OCI-M2 (cell line): ENCODE data around the gene MALSU1.

Experiments
- DNase-seq: peaks from one replicate; lab custom pipeline; 2025; ENCODE audit not compliant: unreplicated experiment; lab: John Stamatoyannopoulos, UW

The MALSU1 gene

DNA sequence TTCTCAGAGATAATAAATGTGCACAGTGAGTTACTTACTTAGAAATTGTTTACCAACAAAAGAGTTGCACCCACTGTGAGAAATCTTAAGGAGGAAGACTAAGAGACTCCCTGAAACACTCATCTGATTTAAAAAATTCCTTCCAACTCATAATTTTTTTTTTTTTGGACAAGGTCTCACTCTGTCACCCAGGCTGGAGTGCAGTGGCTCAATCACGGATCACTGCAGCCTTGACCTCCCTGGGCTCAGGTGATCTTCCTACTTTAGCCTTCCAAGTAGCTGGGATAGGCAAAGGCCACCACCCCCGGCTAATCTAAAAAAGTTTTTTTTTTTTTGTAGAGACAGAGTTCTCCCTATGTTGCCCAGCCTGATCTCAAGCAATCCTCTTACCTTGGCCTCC, 36.0 kb downstream of the MALSU1 start:
- no peak for DNase-seq

DNA sequence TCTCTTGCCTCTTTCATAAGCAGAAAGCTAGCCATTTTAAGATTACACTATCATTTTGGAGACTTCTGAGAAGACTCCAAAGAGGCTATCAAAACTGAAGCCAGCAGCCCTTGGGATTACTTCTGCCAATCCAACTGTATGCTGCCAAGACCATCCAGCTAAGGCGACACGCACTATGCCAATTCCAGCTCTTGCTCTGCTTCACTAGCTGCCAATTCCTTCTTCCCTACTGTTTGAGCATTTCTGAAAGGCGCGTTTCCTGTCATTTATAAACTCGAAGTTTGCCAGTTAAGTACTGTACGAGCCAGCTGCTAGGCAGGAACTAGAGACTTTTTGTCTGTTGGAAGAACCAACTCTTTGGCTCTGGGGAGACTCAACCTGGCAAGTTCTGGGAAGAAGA, 36.5 kb downstream of the MALSU1 start:
- no peak for DNase-seq

DNA sequence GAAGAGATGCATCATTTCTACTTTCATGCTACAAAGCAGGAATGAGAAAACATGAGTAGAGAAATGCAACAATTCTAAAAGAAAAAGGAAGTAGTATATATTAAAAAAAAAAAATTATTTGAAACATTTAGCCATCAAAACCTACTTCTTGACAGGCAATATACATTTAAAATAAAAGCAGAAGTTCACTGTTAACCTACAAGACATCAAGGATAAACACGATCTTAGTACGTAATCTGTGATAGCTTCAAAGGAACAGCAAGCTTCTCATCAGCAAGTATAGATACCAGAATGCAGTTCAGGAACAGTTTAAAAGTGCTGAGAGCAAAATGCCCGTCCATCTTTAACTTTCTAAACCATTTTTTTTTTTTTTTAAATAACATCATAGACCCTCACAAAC, 36.9 kb downstream of the MALSU1 start:
- DNase-seq, result no peak

DNA sequence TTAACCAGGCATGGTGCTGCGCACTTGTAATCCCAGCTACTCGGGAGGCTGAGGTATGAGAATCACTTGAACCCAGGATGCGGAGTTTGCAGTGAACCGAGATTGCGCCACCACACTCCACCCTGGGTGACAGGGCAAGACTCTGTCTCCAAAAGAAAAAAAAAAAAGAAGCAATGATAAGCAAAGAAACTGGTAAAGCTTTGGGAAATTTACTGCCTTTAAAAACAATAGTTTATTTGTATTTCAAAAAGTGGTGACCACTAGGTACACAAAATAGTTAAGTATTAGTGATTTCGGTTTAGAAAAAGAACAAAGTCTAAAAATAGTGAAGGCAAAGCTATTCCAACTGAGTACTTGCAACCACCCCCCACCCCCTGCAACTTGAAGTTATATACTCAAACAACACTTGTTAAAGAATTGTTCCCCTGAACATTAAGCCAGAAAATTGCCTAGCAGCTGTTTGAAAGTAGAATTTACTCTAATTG, 37.7 kb downstream of the MALSU1 start:
- DNase-seq, result no peak

DNA sequence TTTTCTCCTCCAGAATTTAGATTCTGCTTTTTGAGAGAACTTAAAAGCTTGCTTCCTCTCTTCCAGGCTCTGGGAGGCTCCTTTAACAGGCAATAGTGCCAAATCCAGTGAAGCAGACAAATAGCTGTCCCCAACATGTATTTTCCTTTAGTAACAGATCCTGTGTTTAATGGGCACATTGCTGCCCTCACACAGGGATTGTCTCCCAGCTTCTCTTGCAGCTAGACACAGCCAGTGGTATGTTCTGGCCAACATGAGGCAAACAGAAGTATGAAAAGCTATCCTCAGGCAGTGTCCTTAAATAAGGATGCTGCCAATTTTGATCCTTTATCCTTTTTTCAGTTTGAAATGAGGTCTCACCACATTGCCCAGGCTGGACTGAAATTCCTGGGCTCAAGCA, 38.2 kb downstream of the MALSU1 start:
- DNase-seq, result no peak

DNA sequence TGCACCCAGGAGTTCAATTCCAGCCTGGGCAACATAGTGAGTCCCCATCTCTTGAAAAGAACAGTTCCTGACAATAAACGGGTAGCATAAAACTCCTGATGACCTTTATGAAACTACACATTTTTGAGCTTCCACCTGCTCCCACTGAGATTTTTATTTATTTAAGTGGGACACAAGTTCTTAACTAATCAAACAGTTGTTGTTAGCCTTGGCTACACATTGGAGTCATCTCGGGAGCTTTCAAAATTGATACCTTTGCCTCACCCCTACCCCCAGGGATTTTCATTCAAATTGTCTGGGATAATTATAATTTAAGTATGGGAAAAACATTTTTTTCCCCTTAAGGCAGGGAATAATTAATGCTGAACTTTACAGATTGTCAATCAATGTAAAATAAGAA, 39.3 kb downstream of the MALSU1 start:
- no peak for DNase-seq

DNA sequence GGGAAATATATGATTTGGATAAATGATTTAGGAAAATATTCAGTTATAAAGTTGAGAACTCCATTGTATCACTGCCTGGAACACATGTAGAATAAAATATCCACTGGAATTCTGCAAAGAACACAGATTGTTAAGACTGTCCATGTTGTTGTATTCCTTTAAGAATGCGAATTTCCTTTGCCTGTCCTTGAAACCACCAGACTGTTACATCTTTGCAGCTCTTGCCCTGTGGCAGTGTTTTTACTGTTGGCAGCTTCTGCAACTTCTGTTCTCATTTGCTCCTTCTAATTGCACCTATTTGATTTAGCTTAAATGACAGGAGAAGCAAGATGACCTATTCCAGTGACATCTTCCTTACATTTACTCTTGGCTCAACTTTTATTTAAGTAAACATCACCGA, 39.7 kb downstream of the MALSU1 start:
- no peak for DNase-seq

DNA sequence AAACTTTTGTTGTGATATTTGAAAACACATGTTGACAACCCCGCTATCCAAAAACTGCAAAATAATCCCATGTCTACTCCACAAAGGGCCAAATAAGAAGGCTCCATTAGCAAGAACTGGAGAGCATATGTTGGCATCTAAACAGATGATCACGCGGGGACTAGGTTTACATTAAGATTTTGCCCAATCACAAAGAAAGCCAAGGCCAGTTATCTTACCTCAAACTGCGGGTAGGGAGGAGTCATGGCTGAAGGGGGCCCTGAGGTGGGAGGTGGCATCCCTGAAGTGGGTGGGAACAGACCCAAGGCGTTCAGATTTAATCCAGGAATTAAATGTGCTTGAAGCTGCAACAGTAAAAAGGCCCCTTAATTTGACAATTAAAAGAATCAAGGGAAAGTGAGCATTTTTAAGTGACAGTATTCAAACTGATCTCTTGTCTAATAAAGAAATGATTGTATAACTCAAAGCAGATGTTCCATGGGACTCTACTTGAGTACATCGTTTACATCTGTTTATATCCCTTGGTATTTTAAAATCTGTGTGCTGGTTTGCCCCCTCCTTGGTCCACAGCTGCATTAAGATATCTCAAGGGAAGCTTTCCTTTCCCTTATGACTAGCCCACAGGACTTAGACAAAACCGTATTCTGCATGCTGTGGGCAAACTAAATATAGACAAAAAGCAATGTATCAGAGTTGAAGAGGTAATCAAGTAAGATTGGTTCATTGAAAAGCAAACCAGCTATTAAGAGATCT, 42.9 kb downstream of the MALSU1 start:
- no peak for DNase-seq

DNA sequence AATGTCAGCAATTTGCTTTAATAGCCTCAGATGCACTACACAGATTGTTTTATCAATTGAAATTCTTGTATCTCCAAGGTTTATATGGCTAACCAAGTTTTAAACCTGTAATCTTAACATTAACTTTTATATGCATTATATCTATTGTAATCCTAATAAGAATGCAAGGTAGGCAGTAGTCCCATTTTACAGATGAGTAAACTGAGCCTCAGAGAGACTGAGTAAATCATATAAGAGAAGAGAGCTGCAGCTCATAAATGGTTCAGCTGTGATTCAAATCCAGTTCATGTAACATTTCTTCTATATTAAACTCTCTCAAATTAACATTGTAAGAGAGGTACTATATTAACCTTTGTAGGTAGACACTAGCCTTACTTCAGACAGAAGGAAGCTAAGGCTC, 44.0 kb downstream of the MALSU1 start:
- no peak for DNase-seq

DNA sequence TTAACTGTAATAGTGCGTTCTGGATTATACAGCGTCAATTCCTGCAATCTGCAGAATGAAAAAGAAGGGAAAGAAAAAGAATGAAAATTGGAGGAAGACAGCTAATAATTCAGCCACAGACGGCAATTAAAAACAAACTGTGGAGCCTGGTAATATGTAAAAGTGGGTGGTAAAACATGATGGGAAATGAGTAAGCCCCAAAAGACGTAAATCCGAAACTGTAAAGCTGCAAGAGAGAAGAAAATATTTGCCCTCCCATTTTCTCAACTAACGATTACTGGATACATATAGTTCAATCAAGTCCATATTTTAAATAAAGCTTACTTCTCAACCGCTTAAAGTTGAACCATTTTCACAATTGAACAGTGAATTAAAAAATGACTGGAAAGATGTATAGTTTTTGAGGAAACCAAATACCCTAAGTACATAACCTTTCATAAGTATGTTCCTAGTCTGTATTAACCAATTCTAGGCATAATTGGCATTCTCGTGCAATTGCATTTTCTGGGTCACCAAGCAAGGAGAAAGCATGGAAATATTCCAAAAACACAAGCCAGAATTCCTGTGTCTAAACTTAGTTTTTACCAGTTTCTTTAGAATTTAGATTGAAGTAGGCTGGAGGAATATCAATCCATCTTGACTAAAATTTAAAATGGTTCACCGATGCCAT, 44.8 kb downstream of the MALSU1 start:
- DNase-seq, result no peak

DNA sequence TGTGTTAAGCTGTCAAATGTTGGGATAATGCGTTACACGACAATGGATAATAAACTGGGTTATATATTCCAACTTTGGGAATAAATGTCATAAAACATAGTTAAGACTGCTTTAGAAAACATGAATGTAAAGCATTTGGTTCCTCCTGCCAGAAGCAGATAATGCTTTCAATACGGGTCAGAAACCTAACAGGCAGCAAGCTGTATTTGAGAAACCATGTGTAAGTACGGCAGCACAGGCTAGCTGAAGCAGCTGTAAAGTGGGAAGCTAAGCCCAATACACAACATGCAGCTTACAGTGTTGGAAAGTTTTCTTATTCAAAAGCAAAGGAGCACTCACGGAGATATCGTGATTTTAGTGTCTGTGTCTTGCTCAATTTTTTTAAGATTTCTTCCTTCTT, 46.5 kb downstream of the MALSU1 start:
- DNase-seq, result no peak

DNA sequence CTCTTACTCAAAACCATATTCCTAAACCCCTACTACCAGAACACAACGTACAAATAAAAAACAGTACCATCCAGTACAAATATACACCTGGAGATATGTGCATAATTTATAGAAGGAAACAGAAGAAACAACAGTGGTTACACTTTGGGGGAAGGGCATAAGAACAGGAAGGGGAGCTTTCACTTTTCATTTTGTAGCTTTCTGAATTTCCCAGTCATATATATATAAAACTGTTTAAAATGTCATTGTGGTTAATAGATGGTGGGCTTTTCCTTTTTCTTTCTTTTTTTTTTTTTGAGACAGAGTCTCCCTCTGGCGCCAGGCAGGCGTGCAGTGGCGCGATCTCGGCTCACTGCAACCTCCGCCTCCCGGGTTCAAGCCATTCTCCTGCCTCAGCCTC, 47.2 kb downstream of the MALSU1 start:
- no peak for DNase-seq

DNA sequence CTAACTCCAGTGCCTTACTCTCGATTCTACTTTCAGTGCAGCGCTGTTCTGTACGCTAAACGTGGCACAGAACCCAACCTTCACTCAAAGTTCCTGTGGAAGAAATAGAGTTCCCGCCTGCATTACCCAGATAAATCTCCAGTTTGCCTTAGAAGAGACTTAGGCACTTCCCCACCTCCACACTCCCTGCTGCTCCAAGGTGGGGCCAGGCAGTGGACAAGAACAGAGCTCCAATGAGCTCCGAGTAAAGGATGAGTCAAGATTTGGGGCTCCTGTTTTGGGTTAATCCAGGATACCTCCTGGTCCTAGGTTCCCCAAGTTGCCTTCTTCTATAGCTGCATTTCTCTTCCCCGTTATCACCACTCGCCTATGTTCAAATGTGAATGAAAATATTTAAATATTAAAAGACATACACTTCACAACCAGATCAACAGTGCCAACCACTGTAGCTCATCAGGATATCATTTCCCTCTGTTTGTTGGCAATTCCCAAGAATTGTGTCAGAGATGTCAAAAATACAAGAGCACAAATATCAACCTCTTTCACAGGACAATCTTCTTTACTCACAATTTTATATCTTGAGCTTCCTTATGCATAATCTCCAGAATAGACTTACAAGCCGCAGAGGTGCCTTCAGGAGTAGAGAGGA, 48.0 kb downstream of the MALSU1 start:
- DNase-seq, result no peak

DNA sequence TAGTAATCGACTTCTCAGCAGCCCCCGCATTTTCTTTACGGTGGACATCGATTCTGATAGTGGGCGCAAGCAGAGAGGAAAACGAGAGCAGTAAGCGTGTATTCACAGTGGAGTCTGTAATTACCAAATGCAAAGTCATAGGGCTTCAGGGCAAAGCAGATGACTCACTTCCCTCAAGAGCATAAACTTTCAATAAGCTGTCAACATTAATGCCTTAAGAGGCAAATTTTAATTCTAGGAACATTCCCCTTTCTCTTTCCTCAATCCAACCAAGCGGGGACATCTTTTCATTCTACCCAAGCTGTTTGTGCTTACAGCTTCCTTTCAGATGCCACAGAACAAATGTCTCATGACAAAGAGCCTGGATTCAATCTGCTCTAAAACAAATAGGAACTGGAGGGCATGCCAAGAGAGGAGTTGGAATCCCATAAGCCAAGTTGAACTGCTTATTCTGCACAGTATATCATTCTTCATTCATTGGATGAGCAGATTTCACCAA, 48.6 kb downstream of the MALSU1 start:
- no peak for DNase-seq

DNA sequence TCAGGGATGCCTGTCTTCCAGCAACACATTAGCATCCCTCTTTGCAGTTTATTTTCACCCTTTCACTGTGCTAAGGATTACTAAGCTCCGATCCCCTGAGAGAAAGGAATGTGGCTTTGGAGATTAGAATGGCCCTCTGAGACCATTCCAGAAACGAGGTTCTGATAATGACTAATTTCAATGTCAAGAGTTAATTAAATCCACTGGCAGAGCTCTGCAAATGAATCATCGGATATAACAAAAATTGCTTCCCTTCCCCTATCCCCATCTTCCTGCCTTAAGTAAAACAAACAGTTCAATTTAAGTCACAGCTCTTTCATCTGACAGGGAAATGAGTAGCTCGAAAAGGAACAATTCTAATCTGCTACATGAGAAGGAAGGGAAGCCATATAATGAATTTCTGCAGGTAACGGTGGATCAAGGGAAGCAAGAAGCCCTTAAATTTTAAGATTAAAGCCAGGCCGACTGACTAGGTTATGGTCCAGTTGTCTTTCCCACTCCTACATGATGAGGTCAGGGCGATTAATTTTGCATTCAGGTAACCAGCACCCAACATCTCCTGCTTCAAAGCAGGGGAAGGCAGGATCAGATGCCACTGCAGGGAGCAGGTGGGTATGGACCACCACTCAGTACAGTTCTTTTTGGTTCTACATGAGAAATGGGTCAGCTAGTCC, 50.5 kb downstream of the MALSU1 start:
- DNase-seq, result no peak

DNA sequence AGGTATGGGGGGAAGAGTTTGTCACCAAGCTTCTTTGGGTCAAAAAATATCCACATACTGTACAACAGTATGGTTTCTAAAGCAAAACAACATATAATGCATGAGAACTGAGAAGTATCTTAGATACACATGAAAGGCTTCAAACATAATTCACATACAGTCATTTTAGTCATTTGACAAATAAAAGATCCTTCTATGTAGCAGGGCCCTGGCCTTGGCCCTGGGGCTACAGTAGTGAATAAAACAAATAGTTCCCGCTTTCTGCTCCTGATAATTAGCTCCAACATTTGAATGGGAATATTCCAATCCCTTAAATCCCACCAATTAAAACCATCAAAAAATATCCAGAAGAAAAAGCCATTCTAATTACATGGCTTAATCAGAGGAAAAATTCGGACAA, 51.3 kb downstream of the MALSU1 start:
- no peak for DNase-seq

DNA sequence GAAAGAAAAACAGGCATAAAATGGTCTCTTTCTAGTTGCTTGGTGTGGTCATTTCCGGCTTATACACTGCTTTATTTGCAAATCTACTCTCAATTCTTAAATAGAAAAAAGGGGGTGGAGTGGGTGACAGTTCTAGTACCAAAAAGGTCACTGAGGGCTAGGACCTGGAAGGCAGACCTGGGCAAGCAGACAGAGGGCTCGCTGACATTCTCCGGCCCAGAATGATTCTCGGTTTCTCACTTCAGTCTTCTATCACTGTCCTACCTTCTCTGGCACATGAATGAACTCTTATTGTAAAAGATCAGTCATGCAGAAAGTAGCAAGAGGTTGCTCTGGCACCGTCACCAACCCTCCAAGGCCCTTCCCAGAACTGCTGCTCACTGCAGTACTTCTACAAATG, 54.0 kb downstream of the MALSU1 start:
- DNase-seq, result no peak

DNA sequence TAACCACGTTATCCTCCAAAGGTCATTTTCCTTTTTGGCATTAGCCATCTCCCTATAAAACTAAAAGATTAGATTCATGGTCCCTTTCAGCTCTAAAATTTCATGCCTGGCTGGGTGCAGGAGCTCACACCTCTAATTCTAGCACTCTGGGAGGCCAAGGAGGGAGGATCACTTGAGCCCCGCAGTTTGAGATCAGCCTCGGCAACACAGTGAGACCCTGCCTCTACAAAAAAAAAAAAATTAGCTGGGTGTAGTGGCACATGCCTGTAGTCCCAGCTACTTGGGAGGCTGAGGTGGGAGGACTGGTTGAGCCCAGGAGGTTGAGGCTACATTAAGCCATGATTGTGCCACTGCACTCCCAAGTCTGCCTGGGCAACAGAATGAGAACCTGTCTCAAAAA, 57.0 kb downstream of the MALSU1 start:
- DNase-seq, result no peak

DNA sequence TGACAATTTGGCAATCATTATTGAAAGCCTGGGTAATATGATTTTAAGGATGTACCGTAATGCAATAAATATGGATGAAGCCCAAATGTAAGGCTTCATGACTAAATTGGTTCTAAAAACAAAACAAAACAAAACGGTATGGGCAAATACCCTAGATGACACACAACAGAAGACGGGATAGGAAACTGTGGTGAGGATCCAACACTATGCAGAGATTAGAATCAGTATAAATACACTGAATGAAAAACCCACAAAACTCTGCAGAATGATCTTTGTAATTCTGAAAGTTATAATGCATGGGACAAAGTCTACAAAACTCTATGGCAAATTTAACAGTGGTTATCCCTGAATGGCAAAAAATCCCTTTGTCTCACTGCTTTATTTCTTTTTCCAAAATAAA, 57.6 kb downstream of the MALSU1 start:
- DNase-seq, result no peak

DNA sequence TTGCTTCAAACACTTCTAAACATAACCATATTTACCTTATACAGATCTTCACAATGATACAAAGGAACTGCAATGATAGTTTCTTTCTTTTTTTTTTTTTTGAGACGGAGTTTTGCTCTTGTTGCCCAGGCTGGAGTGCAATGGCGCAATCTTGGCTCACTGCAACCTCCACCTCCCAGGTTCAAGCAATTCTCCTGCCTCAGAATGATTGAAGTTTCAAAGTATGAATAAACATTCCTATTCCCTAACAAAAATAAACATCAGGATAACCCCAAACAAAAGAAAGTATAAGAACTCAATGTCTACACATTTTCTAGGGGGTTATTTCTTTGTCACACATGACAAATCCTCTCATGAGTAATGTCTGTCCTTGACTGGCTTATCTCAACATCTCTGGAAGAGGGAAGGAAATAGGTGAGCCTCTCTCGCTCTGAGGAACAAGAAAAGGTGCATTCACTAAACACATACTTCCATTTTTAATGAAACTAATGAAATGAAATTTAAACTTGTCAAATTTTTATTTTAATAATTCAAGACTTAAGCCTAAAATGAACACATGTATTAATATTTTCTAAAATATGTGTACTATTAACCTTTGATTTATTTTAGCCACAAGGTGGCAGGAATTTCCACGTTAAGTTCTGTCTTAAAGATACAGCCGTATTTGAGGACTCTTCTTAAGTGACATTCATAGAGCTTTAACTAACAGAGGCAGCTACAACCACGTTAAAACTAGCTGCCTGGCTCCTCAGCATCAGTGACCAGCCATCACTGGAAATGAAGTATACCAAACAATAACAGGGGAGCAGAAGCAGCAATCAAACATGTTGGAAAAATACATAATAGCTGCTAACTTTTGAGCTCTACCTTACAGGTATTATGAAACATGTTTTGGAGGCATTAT, 58.3 kb downstream of the MALSU1 start:
- no peak for DNase-seq
